Renal cortical epithelial cell (primary cell): Measurements from ENCODE around the gene EXO1. TPM values are rescaled to one million over a fixed set of nuclear protein-coding genes. Genes with fewer than 3 reads are reported as not detected.
"Not testable (repeated sequence)": the region's sequence is repeated elsewhere in the genome, so short reads cannot be mapped to it uniquely, and the experiment has no call there.

Experiments
- DNase-seq: peaks from one replicate; pipeline ENCODE4 v3.0.0-alpha.2; 2011; ENCODE audit warnings: low read depth
- total RNA-seq: library from RNA; depleted of rRNA; stranded (reverse); fragments of >200 nt; gene quantifications from 2 replicates; pipeline ENCODE4 v1.2.3, GENCODE V29; 2014

The EXO1 gene
- 1.8 and 7.5 TPM in 2 replicates for total RNA-seq

GRCh38 chr1:241847796-241848685 is at the start of gene EXO1:
Gene EXO1 (plus strand): TSS chr1:241848204. CDS start chr1:241850426, 2,222 bp downstream.
- peak; percentile 83 for DNase-seq

- no peak for DNase-seq
These were observed 48.6 kb upstream of the EXO1 start for GRCh38 chr1:241799416-241799815.

GRCh38 chr1:241800640-241801039 is 47.4 kb upstream of the EXO1 start:
- no peak for DNase-seq

- DNase-seq = no peak
These were observed 45.1 kb upstream of the EXO1 start for GRCh38 chr1:241802863-241803262.

GRCh38 chr1:241804706-241805105 is 43.3 kb upstream of the EXO1 start:
- DNase-seq = not testable (repeated sequence)

- no peak for DNase-seq
These were observed 39.7 kb upstream of the EXO1 start for GRCh38 chr1:241808265-241808664.

- DNase-seq = no peak
These were observed 37.1 kb upstream of the EXO1 start for GRCh38 chr1:241810769-241811405.

GRCh38 chr1:241813768-241814320 is 34.2 kb upstream of the EXO1 start:
- DNase-seq = no peak

- no peak for DNase-seq
These were observed 32.0 kb upstream of the EXO1 start for GRCh38 chr1:241816008-241816407.

- DNase-seq = peak; percentile 58
These were observed 30.6 kb upstream of the EXO1 start for GRCh38 chr1:241817331-241817792.

GRCh38 chr1:241817956-241818612 is 29.9 kb upstream of the EXO1 start:
- DNase-seq = no peak

- DNase-seq = no peak
These were observed 28.6 kb upstream of the EXO1 start for GRCh38 chr1:241819340-241819866.

- DNase-seq = peak; percentile 19
These were observed 26.6 kb upstream of the EXO1 start for GRCh38 chr1:241821363-241821762.

- DNase-seq = no peak
These were observed 25.2 kb upstream of the EXO1 start for GRCh38 chr1:241822846-241823245.

- no peak for DNase-seq
These were observed 24.1 kb upstream of the EXO1 start for GRCh38 chr1:241823925-241824324.

- no peak for DNase-seq
These were observed 22.4 kb upstream of the EXO1 start for GRCh38 chr1:241825581-241825980.

- not testable (repeated sequence) for DNase-seq
These were observed 21.4 kb upstream of the EXO1 start for GRCh38 chr1:241826613-241827012.

GRCh38 chr1:241827264-241827663 is 20.7 kb upstream of the EXO1 start:
- no peak for DNase-seq

- no peak for DNase-seq
These were observed 19.5 kb upstream of the EXO1 start for GRCh38 chr1:241828463-241829021.

- no peak for DNase-seq
These were observed 18.5 kb upstream of the EXO1 start for GRCh38 chr1:241829468-241829867.

- peak; percentile 69 for DNase-seq
These were observed 13.1 kb upstream of the EXO1 start for GRCh38 chr1:241834733-241835377.
